ENCODE data around the gene ATP1A1. TPM values are rescaled to one million over a fixed set of nuclear protein-coding genes. Genes with fewer than 3 reads are reported as not detected.

Gene ATP1A1
- total and polyA plus RNA-seq, 2 donors (not counting 1 experiment from before 2014, with no cell fraction given) = 58.9 to 107 TPM

- H3K4me3 ChIP-seq (ENCODE audit: control extremely low read depth in 1 of 5, extremely low read depth in 1 of 5, insufficient read depth in 1 of 5, low read depth in 2 of 5, low read length in 4 of 5) = no peak overlapping the region
- peaks cover 35 to 42% of the 10 kb centered on the region in 2 donors for H3K4me1 ChIP-seq (ENCODE audit: control insufficient read depth in 2 of 2, insufficient read depth in 2 of 2, low read length in 2 of 2)
- ATAC-seq (ENCODE audit: low read depth) = no peak
- DNase-seq = peak; percentile 54
- peaks cover 80% of the 10 kb centered on the region for H3K79me2 ChIP-seq (ENCODE audit: control insufficient read depth, insufficient read depth, low read length)
- CTCF ChIA-PET = interaction anchor here (0.7 to 2.9 kb wide), 4 partner anchors 11 to 105 kb away, joined by 3 to 9 read pairs (median 4); no protein-coding TSS in a partner anchor
- no peaks in the 10 kb centered on the region for H3K9me3 ChIP-seq (ENCODE audit: control extremely low read depth in 1 of 3, control insufficient read depth in 2 of 3, insufficient read depth in 1 of 3, low read length in 2 of 3)
- H3K27me3 Mint-ChIP-seq = no peaks in the 10 kb centered on the region
- POLR2A ChIA-PET = no interaction called here
- H3K9me3 Mint-ChIP-seq (ENCODE audit: insufficient read depth) = no peaks in the 10 kb centered on the region
- H3K4me3 Mint-ChIP-seq = peak overlapping the region; percentile 8
- H3K4me1 Mint-ChIP-seq = peaks cover 63% of the 10 kb centered on the region
- intact Hi-C loops (cut with micrococcal nuclease) = no loop called here
- H4K20me1 ChIP-seq (ENCODE audit: control insufficient read depth, insufficient read depth, low read length, poor library complexity, severe bottlenecking) = peaks cover 37% of the 10 kb centered on the region
- peak overlapping the region; percentile 32 to 56 for H3K27ac ChIP-seq (ENCODE audit: low read length in 2 of 2)
- no peak overlapping the region for H2AFZ ChIP-seq (ENCODE audit: insufficient read depth, low read depth, low read length, poor library complexity, severe bottlenecking)
- H3K27me3 ChIP-seq (replicated peaks in 1 of 4; ENCODE audit: control extremely low read depth in 1 of 4, control insufficient read depth in 3 of 4, insufficient read depth in 4 of 4, low read length in 3 of 4) = no peaks in the 10 kb centered on the region
- TF ChIP-seq EZH2 (IDR thresholded peaks at IDR 0.05; ENCODE audit: borderline replicate concordance, insufficient read depth, low read depth, low read length, poor library complexity, severe bottlenecking) (no peak), CTCF (IDR thresholded peaks at IDR 0.05) (no peak)
- H3K4me2 ChIP-seq (replicated peaks; ENCODE audit: low read depth, low read length, poor library complexity, severe bottlenecking) = no peak overlapping the region
- peak overlapping the region; percentile 70 for H3K27ac Mint-ChIP-seq
- 40% methylated on average over 1 of the region's 7 CpGs for WGBS (ENCODE audit: insufficient coverage)
- no peak overlapping the region for H3K9ac ChIP-seq (ENCODE audit: low read length)
- peaks cover 0 to 14% of the 10 kb centered on the region in 2 experiments for H3K36me3 ChIP-seq (replicated peaks in 1 of 2; ENCODE audit: control extremely low read depth in 1 of 2, control insufficient read depth in 1 of 2, extremely low read depth in 1 of 2, insufficient read depth in 2 of 2, low read length in 1 of 2)
Observed at GRCh38 chr1:116380499-116381242, 7.6 kb downstream of the ATP1A1 start.

GRCh38 chr1:116382321-116382720, 9.3 kb downstream of the ATP1A1 start:
- no peak overlapping the region for H3K27ac Mint-ChIP-seq
- DNase-seq = no peak
- peaks cover 0 to 25% of the 10 kb centered on the region in 2 experiments for H3K36me3 ChIP-seq (replicated peaks in 1 of 2; ENCODE audit: control extremely low read depth in 1 of 2, control insufficient read depth in 1 of 2, extremely low read depth in 1 of 2, insufficient read depth in 2 of 2, low read length in 1 of 2)
- no peak overlapping the region for H3K4me2 ChIP-seq (replicated peaks; ENCODE audit: low read depth, low read length, poor library complexity, severe bottlenecking)
- intact Hi-C loops (cut with micrococcal nuclease) = no loop called here
- no peak for TF ChIP-seq CTCF (IDR thresholded peaks at IDR 0.05)
- no peak overlapping the region for H3K27ac ChIP-seq (ENCODE audit: low read length in 2 of 2)
- no peaks in the 10 kb centered on the region for H3K9me3 Mint-ChIP-seq (ENCODE audit: insufficient read depth)
- no peak overlapping the region for H2AFZ ChIP-seq (ENCODE audit: insufficient read depth, low read depth, low read length, poor library complexity, severe bottlenecking)
- peaks cover 19 to 27% of the 10 kb centered on the region in 2 donors for H3K4me1 ChIP-seq (ENCODE audit: control insufficient read depth in 2 of 2, insufficient read depth in 2 of 2, low read length in 2 of 2)
- H4K20me1 ChIP-seq (ENCODE audit: control insufficient read depth, insufficient read depth, low read length, poor library complexity, severe bottlenecking) = peaks cover 30% of the 10 kb centered on the region
- no peaks in the 10 kb centered on the region for H3K9me3 ChIP-seq (ENCODE audit: control extremely low read depth in 1 of 3, control insufficient read depth in 2 of 3, insufficient read depth in 1 of 3, low read length in 2 of 3)
- no peaks in the 10 kb centered on the region for H3K27me3 ChIP-seq (replicated peaks in 1 of 4; ENCODE audit: control extremely low read depth in 1 of 4, control insufficient read depth in 3 of 4, insufficient read depth in 4 of 4, low read length in 3 of 4)
- H3K27me3 Mint-ChIP-seq = no peaks in the 10 kb centered on the region
- CTCF ChIA-PET = interaction anchor here (1.1 to 2.9 kb wide), 3 partner anchors 36 to 243 kb away, joined by 3 to 9 read pairs (median 8); no protein-coding TSS in a partner anchor
- no CpG with 5 or more reads among the region's 2 CpGs for WGBS (ENCODE audit: insufficient coverage)
- no peak overlapping the region for H3K4me3 ChIP-seq (ENCODE audit: control extremely low read depth in 1 of 5, extremely low read depth in 1 of 5, insufficient read depth in 1 of 5, low read depth in 2 of 5, low read length in 4 of 5)
- no peak for ATAC-seq (ENCODE audit: low read depth)
- POLR2A ChIA-PET = no interaction called here
- peaks cover 47% of the 10 kb centered on the region for H3K4me1 Mint-ChIP-seq
- no peak overlapping the region for H3K4me3 Mint-ChIP-seq
- H3K9ac ChIP-seq (ENCODE audit: low read length) = no peak overlapping the region
- peaks cover 72% of the 10 kb centered on the region for H3K79me2 ChIP-seq (ENCODE audit: control insufficient read depth, insufficient read depth, low read length)
